Erythroblast (primary cell): ENCODE data around the gene DYDC2.
A peak's percentile ranks its signal among the peaks of the same experiment; 100 is the strongest.
"Not testable (repeated sequence)": the region's sequence is repeated elsewhere in the genome, so short reads cannot be mapped to it uniquely, and the experiment has no call there.

Source experiments
- DNase-seq, 2 experiments: peaks; one replicate each; lab custom pipeline; 2025; lab: John Stamatoyannopoulos, UW
- GATA1 ChIP-seq: IDR thresholded peaks from 2 replicates; pipeline ENCODE4 v1.6.1; 2011; ENCODE audit warnings: low read depth, mild to moderate bottlenecking, control low read depth, low read length, moderate library complexity
- POLR2A ChIP-seq: IDR thresholded peaks from 2 replicates; pipeline ENCODE4 v1.6.1; 2011; ENCODE audit warnings: mild to moderate bottlenecking, low read length

Gene DYDC2

DNA sequence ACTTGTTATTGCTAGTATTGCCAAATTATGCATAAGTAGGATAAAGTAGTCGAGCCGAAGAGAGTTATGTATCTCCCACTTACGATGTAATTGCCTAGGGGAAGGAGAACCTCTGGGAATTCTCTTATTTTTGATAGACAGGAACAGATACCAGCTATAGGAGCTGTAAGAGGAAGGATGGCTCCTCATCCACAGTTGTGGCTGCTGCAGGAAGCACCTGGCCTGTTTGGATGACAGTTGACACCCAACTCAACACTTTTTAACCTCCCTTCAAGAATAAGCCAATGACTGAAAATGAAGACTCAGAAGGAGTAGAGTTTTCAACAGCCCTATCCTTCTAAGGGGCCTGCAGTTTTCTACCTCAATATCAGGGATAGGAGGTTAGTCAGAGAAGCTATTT, 6.3 kb upstream of the DYDC2 start:
- DNase-seq = no peak
- TF ChIP-seq POLR2A = no peak

DNA sequence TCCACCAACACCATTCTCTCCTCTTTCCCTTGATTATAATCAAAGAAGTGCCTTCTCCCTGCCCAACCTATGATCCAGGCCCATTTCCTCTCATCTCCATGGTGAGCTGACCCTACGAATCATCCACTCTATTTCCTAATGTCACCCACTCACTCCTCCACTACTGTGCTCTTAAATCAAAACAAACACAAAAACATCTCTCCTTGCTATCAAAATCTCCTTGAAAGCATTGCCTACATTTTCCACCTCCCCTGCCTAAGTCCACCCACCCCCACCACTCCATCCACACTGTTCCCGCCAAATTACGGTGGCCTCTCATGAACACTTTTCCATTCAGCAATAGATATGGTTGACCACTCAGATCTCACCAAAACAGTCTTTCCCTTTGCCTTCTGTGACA, 5.4 kb upstream of the DYDC2 start:
- no peak for DNase-seq
- TF ChIP-seq POLR2A = no peak
- no peak for TF ChIP-seq GATA1

DNA sequence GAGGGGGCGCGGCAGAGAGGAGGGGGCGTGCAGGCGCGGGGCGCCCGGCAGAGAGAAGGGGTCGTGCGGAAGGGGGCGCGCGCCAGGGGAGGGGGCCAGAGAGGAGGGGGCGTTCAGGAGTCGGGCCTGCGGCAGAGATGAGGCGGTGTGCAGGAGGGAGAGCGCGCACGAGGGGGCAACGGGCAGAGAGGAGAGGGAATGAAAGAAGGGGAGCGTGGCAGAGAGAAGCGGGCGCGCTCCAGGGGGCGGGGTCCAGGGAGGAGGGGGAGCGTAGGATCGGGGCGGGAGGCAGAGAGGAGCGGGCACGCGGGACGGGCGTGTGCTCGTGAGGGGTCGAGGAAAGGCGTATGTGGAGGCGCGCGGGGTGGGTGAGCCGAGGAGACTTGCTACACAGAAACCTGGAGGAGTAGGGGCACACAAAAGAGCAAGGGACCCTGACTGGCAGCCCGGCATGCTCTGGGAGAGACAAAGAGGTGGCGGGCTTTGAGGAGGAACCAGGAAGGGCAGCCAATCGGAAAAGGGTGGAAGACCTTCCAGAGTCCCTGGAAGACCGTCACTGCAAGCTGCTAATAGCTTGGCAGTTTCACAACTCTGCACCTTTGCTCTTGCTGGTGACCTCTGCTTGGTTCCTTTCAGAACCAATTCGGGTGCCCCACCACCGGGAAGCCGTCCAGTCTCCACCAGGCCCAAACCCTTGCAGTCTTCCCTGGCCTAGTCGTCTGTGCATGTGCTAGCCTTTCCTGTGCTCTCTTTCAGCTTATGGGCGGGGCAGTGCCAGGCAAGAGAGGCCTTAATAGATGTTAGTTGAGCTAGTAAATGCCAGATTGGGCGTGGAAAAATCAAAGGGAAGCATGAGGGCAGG, 639 bp downstream of the DYDC2 start:
- no peak for DNase-seq
- TF ChIP-seq POLR2A = no peak
- TF ChIP-seq GATA1 = no peak

DNA sequence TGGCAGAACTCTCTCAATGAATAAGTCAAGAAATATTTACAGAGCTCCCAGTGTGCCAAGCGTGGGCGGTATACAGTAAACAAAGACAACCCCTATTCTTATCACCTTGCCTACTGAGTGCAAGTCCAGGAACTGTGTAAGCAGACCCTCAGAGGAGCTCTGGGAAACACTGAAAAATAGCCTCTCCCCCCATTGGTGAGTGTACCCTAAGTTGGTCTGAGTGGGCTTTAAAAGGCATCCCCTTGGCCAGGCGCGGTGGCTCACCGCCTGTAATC, 1.2 kb downstream of the DYDC2 start:
- no peak for TF ChIP-seq POLR2A
- no peak for TF ChIP-seq GATA1
- DNase-seq = no peak

DNA sequence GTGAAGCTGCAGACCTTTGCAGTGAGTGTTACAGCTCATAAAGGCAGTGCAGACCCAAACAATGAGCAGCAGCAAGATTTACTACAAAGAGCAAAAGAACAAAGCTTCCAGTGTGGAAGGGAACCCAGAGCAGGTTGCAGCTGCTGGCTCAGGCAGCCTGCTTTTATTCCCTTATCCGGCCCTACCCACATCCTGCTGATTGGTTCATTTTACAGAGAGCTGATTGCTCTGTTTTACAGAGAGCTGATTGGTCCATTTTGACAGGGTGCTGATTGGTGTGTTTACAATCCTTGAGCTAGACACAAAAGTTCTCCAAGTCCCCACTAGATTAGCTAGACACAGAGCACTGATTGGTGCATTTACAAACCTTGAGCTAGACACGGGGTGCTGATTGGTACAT, 2.3 kb downstream of the DYDC2 start:
- DNase-seq = not testable (repeated sequence)

DNA sequence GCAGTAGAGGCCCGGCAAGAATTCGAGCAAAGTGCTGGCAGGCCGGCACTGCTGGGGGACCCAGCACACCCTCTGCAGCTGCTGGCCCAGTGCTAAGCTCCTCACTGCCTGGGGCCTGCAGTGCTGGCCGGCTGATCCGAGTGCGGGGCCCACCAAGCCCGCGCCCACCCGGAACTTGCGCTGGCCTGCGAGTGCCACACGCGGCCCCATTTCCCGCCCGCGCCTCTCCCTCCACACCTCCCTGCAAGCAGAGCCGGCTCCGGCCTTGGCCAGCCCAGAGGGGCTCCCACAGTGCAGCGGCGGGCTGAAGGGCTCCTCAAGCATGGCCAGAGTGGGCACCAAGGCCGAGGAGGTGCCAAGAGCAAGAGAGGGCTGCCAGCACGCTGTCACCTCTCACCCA, 3.1 kb downstream of the DYDC2 start:
- no peak for DNase-seq
- TF ChIP-seq GATA1 = no peak
- TF ChIP-seq POLR2A = no peak

DNA sequence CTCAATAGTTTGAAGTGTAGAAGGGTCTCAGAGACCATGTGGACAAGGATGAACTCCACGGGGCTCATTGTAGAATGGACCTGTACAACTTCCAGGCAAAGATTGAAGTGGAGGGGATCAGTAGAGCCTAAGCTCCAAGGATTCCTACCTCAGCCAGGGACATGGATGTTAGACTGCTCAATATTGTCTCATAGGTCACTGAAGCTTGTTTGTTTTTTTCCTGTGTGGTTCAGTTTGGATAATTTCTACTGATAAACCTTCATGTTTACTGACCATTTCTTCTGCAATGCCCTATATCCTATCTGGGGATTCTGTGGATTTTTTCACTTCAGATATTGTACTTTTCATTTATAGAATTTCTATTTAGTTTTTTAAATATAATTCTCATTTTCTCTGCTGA, 8.9 kb downstream of the DYDC2 start:
- TF ChIP-seq POLR2A (no peak), GATA1 (no peak)
- no peak for DNase-seq

DNA sequence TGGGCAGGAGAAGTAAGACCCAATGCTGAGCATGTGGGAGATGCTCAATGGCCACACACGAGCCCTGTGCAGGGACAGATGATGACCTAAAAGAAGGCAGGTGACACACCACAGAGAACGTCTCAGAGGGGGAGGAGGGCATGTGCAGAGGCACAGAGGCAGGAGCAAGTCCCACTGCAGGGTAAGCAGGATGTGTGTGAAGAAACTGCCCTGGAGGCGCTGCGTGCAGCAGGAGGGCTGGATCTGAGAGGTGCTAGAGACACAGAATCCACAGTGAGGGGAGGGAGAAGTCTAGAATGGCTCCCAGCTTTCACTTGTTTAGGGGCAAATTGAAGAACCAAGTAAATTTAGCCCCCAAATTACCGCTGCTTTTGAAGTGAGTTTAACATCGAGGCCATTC, 14.9 kb downstream of the DYDC2 start:
- DNase-seq = no peak
- no peak for TF ChIP-seq POLR2A
- no peak for TF ChIP-seq GATA1

DNA sequence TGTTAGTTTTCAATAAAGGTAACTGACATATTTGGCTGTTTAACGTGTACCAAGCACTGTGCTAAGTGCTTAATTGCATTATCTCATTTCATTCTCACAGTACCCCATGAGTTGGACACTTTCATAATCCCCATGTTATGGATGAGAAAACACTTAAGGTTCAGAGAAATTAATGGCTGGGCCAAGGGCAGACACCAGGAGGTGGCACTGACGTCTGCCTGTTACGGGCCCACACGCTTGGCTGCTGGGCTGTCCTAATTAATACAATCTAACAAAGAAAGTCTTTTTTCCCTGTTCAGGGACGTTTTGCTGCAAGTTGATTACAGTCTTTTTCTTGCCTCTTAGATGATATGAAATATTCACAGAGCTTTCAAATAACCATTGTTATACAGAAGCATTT, 16.1 kb downstream of the DYDC2 start:
- DNase-seq = no peak
- TF ChIP-seq GATA1 (no peak), POLR2A (no peak)

DNA sequence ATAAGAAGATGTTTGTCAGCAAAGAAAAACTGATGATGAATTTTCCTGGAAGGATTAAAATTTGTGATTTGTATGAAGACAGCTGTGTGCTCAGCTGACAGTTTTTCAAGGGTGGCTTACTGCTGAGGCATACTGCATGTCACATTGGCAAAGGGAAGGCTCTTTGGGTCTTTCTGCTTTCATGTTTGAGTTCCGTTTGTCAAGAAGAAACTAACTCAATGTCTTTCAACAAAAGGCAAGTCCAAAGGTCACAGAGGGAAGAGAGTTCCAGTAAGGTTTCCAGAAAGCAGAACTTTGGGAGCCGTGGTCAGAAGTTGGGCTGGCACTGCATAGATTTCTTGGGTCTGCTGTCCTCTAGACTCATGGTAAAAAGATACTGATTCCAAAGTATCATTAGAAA, 16.9 kb downstream of the DYDC2 start:
- no peak for DNase-seq
- TF ChIP-seq GATA1 (no peak), POLR2A (no peak)

DNA sequence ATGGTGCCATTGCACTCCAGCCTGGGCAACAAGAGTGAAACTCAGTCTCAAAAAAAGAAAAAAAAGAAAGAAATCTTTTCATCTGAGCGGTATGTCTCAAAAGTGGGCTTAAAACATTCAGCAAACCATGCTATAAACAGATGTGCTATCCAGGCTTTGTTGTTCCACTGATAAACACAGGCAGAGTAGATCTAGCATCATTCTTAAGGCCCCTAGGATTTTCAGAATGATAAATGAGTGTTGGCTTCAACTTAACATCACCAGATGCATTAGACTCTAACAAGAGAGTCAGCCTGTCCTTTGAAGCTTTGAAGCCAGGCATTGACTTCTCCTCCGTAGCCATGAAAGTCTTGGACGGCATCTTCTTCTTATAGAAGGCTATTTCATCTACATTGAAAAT, 23.1 kb downstream of the DYDC2 start:
- DNase-seq = no peak
- no peak for TF ChIP-seq GATA1

DNA sequence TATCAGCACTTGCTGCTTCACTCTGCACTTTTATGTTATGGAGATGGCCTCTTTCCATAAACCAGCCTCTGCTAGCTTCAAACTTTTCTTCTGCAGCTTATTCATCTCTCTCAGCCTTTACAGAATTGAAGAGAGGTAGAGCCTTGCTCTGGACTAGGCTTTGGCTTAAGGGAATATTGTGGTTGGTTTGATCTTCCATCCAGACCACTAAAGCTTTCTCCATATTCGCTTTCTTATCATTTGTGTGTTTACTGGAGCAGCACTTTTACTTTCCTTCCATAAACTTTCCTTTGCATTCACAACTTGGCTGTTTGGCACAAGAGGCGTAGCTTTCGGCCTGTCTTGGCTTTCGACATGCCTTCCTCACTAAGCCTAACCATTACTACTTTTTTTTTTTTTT, 23.6 kb downstream of the DYDC2 start:
- no peak for TF ChIP-seq POLR2A
- TF ChIP-seq GATA1 = no peak
- DNase-seq = no peak

DNA sequence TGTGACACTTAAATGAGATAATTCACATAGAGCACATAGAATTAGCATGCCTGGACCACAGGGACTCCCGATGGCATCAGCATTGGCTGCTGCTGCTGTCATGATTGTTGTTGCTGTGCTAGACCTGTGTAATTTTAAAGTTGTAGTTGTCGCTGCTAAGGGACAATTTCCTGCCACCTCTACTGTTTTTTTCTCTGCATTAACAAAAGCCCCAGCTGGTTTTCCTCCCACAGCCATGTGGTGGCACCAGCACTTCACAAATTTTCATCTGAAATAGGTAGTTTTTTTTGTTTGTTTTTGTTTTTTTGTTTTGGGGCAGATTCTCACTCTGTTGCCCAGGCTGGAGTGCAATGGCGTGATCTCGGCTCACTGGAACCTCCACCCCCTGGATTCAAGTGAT, 26.4 kb downstream of the DYDC2 start:
- no peak for TF ChIP-seq GATA1
- no peak for TF ChIP-seq POLR2A
- peak; percentile 60 to 65 for DNase-seq

DNA sequence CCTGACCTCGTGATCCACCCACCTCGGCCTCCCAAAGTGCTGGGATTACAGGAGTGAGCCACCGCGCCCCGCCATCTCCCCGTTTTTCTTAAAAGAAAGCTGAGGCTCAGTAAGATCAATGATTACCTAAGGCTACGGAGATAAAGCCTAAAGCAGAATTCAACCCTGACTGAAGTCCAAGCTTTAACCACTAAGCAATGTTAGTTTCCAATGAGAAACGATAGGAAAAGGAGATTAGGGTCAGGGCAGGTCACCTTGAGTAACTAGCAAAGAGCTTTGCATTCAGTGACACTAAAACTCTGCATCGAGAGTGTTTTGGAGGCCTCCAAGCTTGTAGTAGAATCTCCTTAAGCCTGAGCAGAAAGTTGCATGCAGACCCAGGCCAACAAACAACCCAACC, 34.2 kb downstream of the DYDC2 start:
- TF ChIP-seq POLR2A (no peak), GATA1 (no peak)
- no peak for DNase-seq

DNA sequence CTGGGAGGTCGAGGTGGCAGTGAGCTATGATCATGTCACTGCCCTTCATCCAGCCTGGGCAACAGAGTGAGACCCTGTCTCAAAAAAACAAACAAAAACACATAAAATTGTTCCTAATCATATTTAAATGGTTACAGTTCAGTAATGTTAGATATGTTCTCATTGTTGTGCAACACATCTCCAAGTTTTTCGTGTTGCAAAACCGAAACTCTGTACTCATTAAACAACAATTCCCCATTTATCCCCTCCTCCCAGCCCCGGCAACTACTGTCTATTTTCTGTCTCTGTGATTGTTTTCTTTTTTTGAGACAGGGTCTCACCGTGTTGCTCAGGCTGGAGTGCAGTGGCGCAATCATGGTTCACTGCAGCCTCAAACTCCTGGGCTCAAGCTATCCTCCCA, 35.7 kb downstream of the DYDC2 start:
- TF ChIP-seq POLR2A = no peak
- TF ChIP-seq GATA1 = no peak

More for the DNA sequence above, 35.7 kb downstream of the DYDC2 start:
- no peak for DNase-seq
